GM23338 (cell line): ENCODE measurements around the gene HTR7. TPM values are rescaled to one million over a fixed set of nuclear protein-coding genes. Genes with fewer than 3 reads are reported as not detected.

Experiments
- ATAC-seq: fragments of 200-7000 bp; cut with Tn5 transposase; 3 replicates; pipeline ENCODE4 v1.9.1; 2020
- DNase-seq: peaks from one replicate; pipeline ENCODE4 v3.0.0-alpha.2; 2015; ENCODE audit warnings: low spot score
- H2AFZ ChIP-seq: fragments of 200-600 bp; sonication (generic); 2 replicates; pipeline ENCODE4 v1.8.0; 2016; ENCODE audit warnings: antibody characterized with exemption, mild to moderate bottlenecking, moderate library complexity
- H3F3A ChIP-seq: fragments of 200-600 bp; sonication (generic); replicated peaks from 2 replicates; pipeline ENCODE4 v1.8.0; 2017; ENCODE audit warnings: antibody characterized with exemption, mixed run types, low read depth
- H3K27ac ChIP-seq: fragments of 200-600 bp; sonication (generic); 2 replicates; pipeline ENCODE4 v1.6.1; 2016; ENCODE audit warnings: low read depth
- H3K27me3 ChIP-seq: fragments of 200-600 bp; sonication (generic); 2 replicates; pipeline ENCODE4 v1.8.0; 2016; ENCODE audit warnings: mild to moderate bottlenecking, mixed run types, moderate library complexity; ENCODE audit not compliant: insufficient read depth
- H3K36me3 ChIP-seq: fragments of 200-600 bp; sonication (generic); 2 replicates; pipeline ENCODE4 v1.8.0; 2016; ENCODE audit warnings: mild to moderate bottlenecking; ENCODE audit not compliant: insufficient read depth
- H3K4me1 ChIP-seq: fragments of 200-600 bp; sonication (generic); 2 replicates; pipeline ENCODE4 v1.8.0; 2016; ENCODE audit warnings: mild to moderate bottlenecking, moderate library complexity; ENCODE audit not compliant: insufficient read depth
- H3K4me2 ChIP-seq: fragments of 200-600 bp; sonication (generic); 2 replicates; pipeline ENCODE4 v1.7.1; 2017; ENCODE audit warnings: mixed run types
- H3K4me3 ChIP-seq: fragments of 200-600 bp; sonication (generic); 2 replicates; pipeline ENCODE4 v1.6.1; 2016; ENCODE audit warnings: mixed run types
- H3K79me2 ChIP-seq: fragments of 200-600 bp; sonication (generic); replicated peaks from 2 replicates; pipeline ENCODE4 v1.8.0; 2017; ENCODE audit warnings: mild to moderate bottlenecking; ENCODE audit not compliant: insufficient read depth
- H3K9me2 ChIP-seq: fragments of 200-600 bp; sonication (generic); 2 replicates; pipeline ENCODE4 v1.8.0; 2017; ENCODE audit not compliant: insufficient read depth
- H4K20me1 ChIP-seq: fragments of 200-600 bp; sonication (generic); replicated peaks from 2 replicates; pipeline ENCODE4 v1.8.0; 2017; ENCODE audit warnings: mild to moderate bottlenecking; ENCODE audit not compliant: insufficient read depth
- H3K27ac Mint-ChIP-seq: 2 replicates; pipeline ENCODE4 v1.8.0; 2020; ENCODE audit warnings: inconsistent platforms, mild to moderate bottlenecking, moderate library complexity, mixed read lengths
- H3K27me3 Mint-ChIP-seq: 3 replicates; pipeline ENCODE4 v1.8.0; 2022; ENCODE audit warnings: low read depth, mild to moderate bottlenecking, moderate library complexity, mixed read lengths, inconsistent platforms; ENCODE audit not compliant: insufficient read depth, poor library complexity
- H3K36me3 Mint-ChIP-seq: 3 replicates; pipeline ENCODE4 v1.8.0; 2021; ENCODE audit warnings: low read depth, mild to moderate bottlenecking, inconsistent platforms, moderate library complexity, mixed read lengths
- H3K4me1 Mint-ChIP-seq: 3 replicates; pipeline ENCODE4 v1.8.0; 2020; ENCODE audit warnings: mild to moderate bottlenecking, inconsistent platforms, mixed read lengths
- H3K4me3 Mint-ChIP-seq: 3 replicates; pipeline ENCODE4 v1.8.0; 2021; ENCODE audit warnings: moderate library complexity, mild to moderate bottlenecking, inconsistent platforms, mixed read lengths
- H3K9me3 Mint-ChIP-seq: 3 replicates; pipeline ENCODE4 v1.8.0; 2020; ENCODE audit warnings: moderate library complexity, mild to moderate bottlenecking, inconsistent platforms, mixed read lengths
- CREB1 ChIP-seq: fragments of 250-450 bp; sonication (Bioruptor Pico); IDR thresholded peaks from 2 replicates; pipeline ENCODE4 v1.5.0; 2020; ENCODE audit warnings: low read depth, mild to moderate bottlenecking, moderate library complexity
- ETS1 ChIP-seq: IDR thresholded peaks from 2 replicates; pipeline ENCODE4 v1.6.1; 2016; ENCODE audit warnings: antibody characterized with exemption
- EZH2 ChIP-seq: fragments of 200-600 bp; sonication (generic); IDR thresholded peaks from one replicate; pipeline ENCODE4 v1.8.0; 2017; ENCODE audit warnings: antibody characterized with exemption, mild to moderate bottlenecking, low read depth; ENCODE audit not compliant: unreplicated experiment
- JUNB ChIP-seq: IDR thresholded peaks from one replicate; pipeline ENCODE4 v1.6.1; 2016; ENCODE audit warnings: antibody characterized with exemption; ENCODE audit not compliant: unreplicated experiment
- NANOG ChIP-seq: IDR thresholded peaks from 2 replicates; pipeline ENCODE4 v1.6.1; 2016; ENCODE audit warnings: antibody characterized with exemption, borderline replicate concordance
- POLR2AphosphoS5 ChIP-seq: IDR thresholded peaks from 2 replicates; pipeline ENCODE4 v1.6.1; 2016; ENCODE audit warnings: antibody characterized with exemption, low read depth
- REST ChIP-seq: IDR thresholded peaks from one replicate; pipeline ENCODE4 v1.6.1; 2018; ENCODE audit warnings: antibody characterized with exemption; ENCODE audit not compliant: unreplicated experiment
- STAT1 ChIP-seq: IDR thresholded peaks from one replicate; pipeline ENCODE4 v1.6.1; 2016; ENCODE audit warnings: antibody characterized with exemption; ENCODE audit not compliant: unreplicated experiment
- ZNF331 ChIP-seq: fragments of 250-450 bp; sonication (Bioruptor Pico); IDR thresholded peaks from 2 replicates; pipeline ENCODE4 v1.5.0; 2020; ENCODE audit warnings: low read depth, mild to moderate bottlenecking, moderate library complexity
- ZNF462 ChIP-seq: fragments of 250-450 bp; sonication (Bioruptor Pico); IDR thresholded peaks from 2 replicates; pipeline ENCODE4 v1.5.0; 2020; ENCODE audit warnings: mild to moderate bottlenecking, moderate library complexity
- polyA plus RNA-seq: library from polyadenylated mRNA; unstranded; fragments of >200 nt; fragmentation: Nextera tagmentation; extraction: Ambion mirVana; gene quantifications from 2 replicates; pipeline ENCODE4 v1.2.1, GENCODE V29; 2016
- total RNA-seq: library from RNA; depleted of rRNA; stranded (reverse); fragments of >200 nt; shearing (Covaris generic); gene quantifications from 2 replicates; pipeline ENCODE4 v1.2.3, GENCODE V29; 2014

The HTR7 gene
- total and polyA plus RNA-seq, 2 experiments from 2014 or later, result 7.0 to 42.2 TPM

- no peak for TF ChIP-seq ZNF462 (CRISPR knock-in tag)
- no peak for TF ChIP-seq STAT1
These were observed 82.3 kb downstream of the HTR7 start (continued) for GRCh38 chr10:90775351-90776028.

GRCh38 chr10:90769946-90770841 lies 87.6 kb downstream of the HTR7 start:
- Histone ChIP-seq H3K27me3 (no peaks in the 10 kb centered on the region), H3K4me1 (peaks cover 6% of the 10 kb centered on the region; the same call in 1 of the 2 replicates), H3K4me3 (no peak overlapping the region), H3K36me3 (no peaks in the 10 kb centered on the region), H3K9me2 (no peaks in the 10 kb centered on the region), H3K79me2 (peaks cover 67% of the 10 kb centered on the region), H2AFZ (no peak overlapping the region), H4K20me1 (peaks cover 2% of the 10 kb centered on the region; the same call in 1 of the 2 replicates), H3F3A (no peaks in the 10 kb centered on the region), H3K27ac (no peak overlapping the region), H3K4me2 (no peak overlapping the region)
- Mint-ChIP-seq H3K4me3 (no peak overlapping the region), H3K9me3 (peaks cover 4% of the 10 kb centered on the region; the same call in 2 of the 3 replicates), H3K27me3 (no peaks in the 10 kb centered on the region), H3K27ac (no peak overlapping the region), H3K4me1 (peaks cover 5% of the 10 kb centered on the region; the same call in 2 of the 3 replicates), H3K36me3 (peaks cover 7% of the 10 kb centered on the region; the same call in 1 of the 3 replicates)
- no peak for DNase-seq
- ATAC-seq, result peak; percentile 64
- no peak for TF ChIP-seq ETS1
- no peak for TF ChIP-seq NANOG
- no peak for TF ChIP-seq EZH2
- TF ChIP-seq POLR2AphosphoS5, result no peak
- no peak for TF ChIP-seq CREB1 (CRISPR knock-in tag)
- no peak for TF ChIP-seq JUNB
- TF ChIP-seq ZNF331 (CRISPR knock-in tag), result no peak
- TF ChIP-seq STAT1, result no peak
- no peak for TF ChIP-seq REST
